Spleen (tissue), 11 donors: Measurements from ENCODE around the gene MCEMP1. TPM values are rescaled to one million over a fixed set of nuclear protein-coding genes. Genes with fewer than 3 reads are reported as not detected.

Experiments used
- DNase-seq: peaks from one replicate; pipeline ENCODE4 v3.0.0-alpha.2; 2020
- H3K27ac ChIP-seq, 8 donors: fragments of 200-600 bp; sonication (generic) in 7 of 8; 1 replicate in 4 of 8; 2 replicates in 4 of 8; pipeline versions ENCODE4 v1.5.0 to v1.8.0; 2016 to 2021; ENCODE audit warnings: inconsistent platforms in 4 of 8, mild to moderate bottlenecking in 4 of 8, moderate library complexity in 1 of 8
- H3K27me3 ChIP-seq, 7 donors: fragments of 200-600 bp; sonication (generic) in 6 of 7; replicated peaks in 1 of 7; 1 replicate in 4 of 7; 2 replicates in 3 of 7; pipeline versions ENCODE4 v1.5.0 to v1.8.0; 2016 to 2021; ENCODE audit warnings: inconsistent platforms in 3 of 7, mild to moderate bottlenecking in 1 of 7
- H3K36me3 ChIP-seq, 6 donors: fragments of 200-600 bp; sonication (generic) in 5 of 6; 1 replicate in 4 of 6; 2 replicates in 2 of 6; pipeline versions ENCODE4 v1.5.0 to v1.8.0; 2016 to 2021; ENCODE audit warnings: inconsistent platforms in 2 of 6
- H3K4me1 ChIP-seq, 6 donors: fragments of 200-600 bp; sonication (generic) in 5 of 6; 1 replicate in 3 of 6; 2 replicates in 3 of 6; pipeline versions ENCODE4 v1.5.0 to v1.8.0; 2016 to 2021; ENCODE audit warnings: inconsistent platforms in 3 of 6
- H3K4me3 ChIP-seq, 8 donors: fragments of 200-600 bp; sonication (generic) in 7 of 8; 1 replicate in 4 of 8; 2 replicates in 4 of 8; pipeline versions ENCODE4 v1.5.0 to v1.8.0; 2016 to 2021; ENCODE audit warnings: inconsistent platforms in 4 of 8, mild to moderate bottlenecking in 4 of 8, moderate library complexity in 2 of 8
- H3K9me3 ChIP-seq, 8 donors: fragments of 200-600 bp; sonication (generic) in 7 of 8; 1 replicate in 4 of 8; 2 replicates in 4 of 8; pipeline versions ENCODE4 v1.5.0 to v1.8.0; 2016 to 2021; ENCODE audit warnings: inconsistent platforms in 4 of 8
- CTCF ChIP-seq, 11 experiments: fragments of 200-600 bp in 7 of 11; fragments of 450-650 bp in 4 of 11; sonication (generic) in 4 of 11; IDR thresholded peaks in 8 of 11; conservative IDR thresholded peaks in 3 of 11; 1 replicate in 7 of 11; 2 replicates in 4 of 11; pipeline versions ENCODE4 v1.4.0 to v1.8.0; 2016 to 2021; ENCODE audit warnings: antibody characterized with exemption in 11 of 11, inconsistent platforms in 4 of 11, mild to moderate bottlenecking in 1 of 11
- POLR2A ChIP-seq, 3 donors: fragments of 450-650 bp; IDR thresholded peaks; one replicate each; pipeline ENCODE4 v1.5.1; 2017; ENCODE audit warnings: antibody characterized with exemption in 3 of 3, mild to moderate bottlenecking in 1 of 3
- POLR2AphosphoS5 ChIP-seq, 3 donors: sonication (generic); formaldehyde crosslinking; IDR thresholded peaks; one replicate each; pipeline ENCODE4 v1.5.1; 2017; ENCODE audit warnings: antibody characterized with exemption in 3 of 3
- WGBS, 5 donors: extraction: QIAGEN DNeasy Blood & Tissue Kit in 3 of 5; methylation state at CpG; one replicate each; pipeline versions ENCODE4 v1.1.5 to v1.1.7; 2013 to 2018; 5-methylcytosine and 5-hydroxymethylcytosine counted together
- intact Hi-C: fragments of 100-400 bp; cut with DNase I; formaldehyde crosslinking; loops from one replicate; pipeline ENCODE4 v1.15.0; 2023; ENCODE audit warnings: low total_unique reads
- polyA plus RNA-seq, 3 donors: library from polyadenylated mRNA; stranded (reverse); fragments of 200-250 nt; gene quantifications; one replicate each; pipeline ENCODE4 v1.2.1, GENCODE V29; 2013
- total RNA-seq, 7 donors: library from RNA; depleted of rRNA in 3 of 7; stranded (reverse); fragments of >200 nt in 3 of 7; fragmentation: NEBNext Ultra II Directional in 4 of 7; extraction: Animal tissue kit (Norgen Biotek cat#: 25700) in 4 of 7; gene quantifications; one replicate each; pipeline versions ENCODE4 v1.1.0 to v1.2.1, GENCODE V29; 2016 to 2021
- donor health status: healthy with polysubstance abuse.
- donor health status: DM: no; HTN: no; CAD: no; lungs with moderate emphysema.
- donor health status: DM: no; HTN: no; CAD: no.
- donor health status: Bipolar disorder and iron deficiency.
- donor health status: healthy.
- donor health status: DM: no; HTN: no; CAD: no.
- donor health status: DM: yes; HTN: yes; CAD: no.

MCEMP1 gene
- total and polyA plus RNA-seq, 10 donors: 3.9 to 95.6 (median 24.1) TPM

- intact Hi-C loops: no loop called here
- no peaks in the 10 kb centered on the region for H3K9me3 ChIP-seq
- H3K4me1 ChIP-seq: peaks cover 20 to 91% (median 58%) of the 10 kb centered on the region in 6 donors
- no peaks in the 10 kb centered on the region for H3K36me3 ChIP-seq
- 57 to 77% (median 71%) methylated on average over 5 of the region's 5 CpGs for WGBS, 5 donors
- H3K27me3 ChIP-seq: no peaks in the 10 kb centered on the region
- no peak for DNase-seq
- peak overlapping the region in 2 of 8 donors; percentile 54 to 59 for H3K27ac ChIP-seq
- TF ChIP-seq CTCF (IDR thresholded peaks at IDR 0.05 in 8 of 11, conservative IDR thresholded peaks at IDR 0.05 in 3 of 11): no peak
- TF ChIP-seq POLR2A (IDR thresholded peaks at IDR 0.05): no peak
- TF ChIP-seq POLR2AphosphoS5 (IDR thresholded peaks at IDR 0.05): no peak
- H3K4me3 ChIP-seq: no peak overlapping the region
These were observed 33.7 kb downstream of the MCEMP1 start for GRCh38 chr19:7710616-7711015.

- DNase-seq: no peak
- Histone ChIP-seq H3K27ac (peak overlapping the region in 1 of 8 donors; percentile 82), H3K9me3 (peaks cover 0 to 14% (median 8%) of the 10 kb centered on the region in 8 donors), H3K27me3 (no peaks in the 10 kb centered on the region), H3K36me3 (no peaks in the 10 kb centered on the region), H3K4me1 (peaks cover 2 to 65% (median 30%) of the 10 kb centered on the region in 6 donors), H3K4me3 (no peak overlapping the region)
- 88 to 96% (median 88%) methylated on average over 1 of the region's 1 CpG for WGBS, 5 donors
- no peak for TF ChIP-seq POLR2AphosphoS5 (IDR thresholded peaks at IDR 0.05)
- TF ChIP-seq POLR2A (IDR thresholded peaks at IDR 0.05): no peak
- no peak for TF ChIP-seq CTCF (IDR thresholded peaks at IDR 0.05 in 8 of 11, conservative IDR thresholded peaks at IDR 0.05 in 3 of 11)
- intact Hi-C loops: no loop called here
These were observed 38.8 kb downstream of the MCEMP1 start for GRCh38 chr19:7715671-7716070.

GRCh38 chr19:7716762-7717161 is 39.9 kb downstream of the MCEMP1 start:
- 56 to 82% (median 74%) methylated on average over 1 of the region's 1 CpG for WGBS, 5 donors
- Histone ChIP-seq H3K36me3 (no peaks in the 10 kb centered on the region), H3K27ac (no peak overlapping the region), H3K4me1 (peaks cover 0 to 57% (median 27%) of the 10 kb centered on the region in 6 donors), H3K9me3 (peaks cover 0 to 14% (median 8%) of the 10 kb centered on the region in 8 donors), H3K27me3 (no peaks in the 10 kb centered on the region), H3K4me3 (no peak overlapping the region)
- TF ChIP-seq POLR2AphosphoS5 (IDR thresholded peaks at IDR 0.05) (no peak), POLR2A (IDR thresholded peaks at IDR 0.05) (no peak), CTCF (IDR thresholded peaks at IDR 0.05 in 8 of 11, conservative IDR thresholded peaks at IDR 0.05 in 3 of 11) (no peak)
- intact Hi-C loops: no loop called here
- DNase-seq: no peak

GRCh38 chr19:7718668-7719067 is 41.8 kb downstream of the MCEMP1 start:
- peak; percentile 79 for DNase-seq
- H3K9me3 ChIP-seq: peaks cover 0 to 14% (median 8%) of the 10 kb centered on the region in 8 donors
- peaks cover 0 to 57% (median 25%) of the 10 kb centered on the region in 6 donors for H3K4me1 ChIP-seq
- peak in 2 of 3 donors; percentile 25 to 48 for TF ChIP-seq POLR2AphosphoS5 (IDR thresholded peaks at IDR 0.05)
- no peak for TF ChIP-seq POLR2A (IDR thresholded peaks at IDR 0.05)
- TF ChIP-seq CTCF (IDR thresholded peaks at IDR 0.05 in 8 of 11, conservative IDR thresholded peaks at IDR 0.05 in 3 of 11): no peak
- peak overlapping the region in 4 of 8 donors; percentile 35 to 68 (median 56) for H3K27ac ChIP-seq
- WGBS, 5 donors: 26 to 36% (median 28%) methylated on average over 6 to 8 of the region's 8 CpGs
- H3K27me3 ChIP-seq: no peaks in the 10 kb centered on the region
- H3K36me3 ChIP-seq: no peaks in the 10 kb centered on the region
- H3K4me3 ChIP-seq: no peak overlapping the region
- intact Hi-C loops: no loop called here
